ENCODE data around the gene DCC. TPM values are rescaled to one million over a fixed set of nuclear protein-coding genes. Genes with fewer than 3 reads are reported as not detected.

DCC gene
- total RNA-seq, 1 donor from 2014 or later = not detected

- DNase-seq = no peak
Observed at GRCh38 chr18:53101536-53102105, 761.6 kb downstream of the DCC start.

- DNase-seq = no peak
Observed at GRCh38 chr18:53114441-53114840, 774.4 kb downstream of the DCC start.

- DNase-seq = no peak
Observed at GRCh38 chr18:53115876-53116585, 776.0 kb downstream of the DCC start.

GRCh38 chr18:53117851-53118250 lies 777.9 kb downstream of the DCC start:
- DNase-seq = no peak

- no peak for DNase-seq
Observed at GRCh38 chr18:53126210-53126609, 786.2 kb downstream of the DCC start.

GRCh38 chr18:53131001-53131400 lies 791.0 kb downstream of the DCC start:
- no peak for DNase-seq

- no peak for DNase-seq
Observed at GRCh38 chr18:53134711-53135110, 794.7 kb downstream of the DCC start.

- DNase-seq = no peak
Observed at GRCh38 chr18:53135654-53136053, 795.7 kb downstream of the DCC start.

- DNase-seq = no peak
Observed at GRCh38 chr18:53139746-53140500, 799.9 kb downstream of the DCC start.

- no peak for DNase-seq
Observed at GRCh38 chr18:53142005-53142404, 802.0 kb downstream of the DCC start.

GRCh38 chr18:53147472-53147871 lies 807.5 kb downstream of the DCC start:
- no peak for DNase-seq

GRCh38 chr18:53148123-53148522 lies 808.1 kb downstream of the DCC start:
- DNase-seq = no peak

- no peak for DNase-seq
Observed at GRCh38 chr18:53152476-53152875, 812.5 kb downstream of the DCC start.

- no peak for DNase-seq
Observed at GRCh38 chr18:53153281-53153680, 813.3 kb downstream of the DCC start.

- no peak for DNase-seq
Observed at GRCh38 chr18:53153800-53154199, 813.8 kb downstream of the DCC start.

GRCh38 chr18:53165770-53166169 lies 825.8 kb downstream of the DCC start:
- no peak for DNase-seq

- no peak for DNase-seq
Observed at GRCh38 chr18:53169346-53169745, 829.3 kb downstream of the DCC start.

GRCh38 chr18:53191634-53192033 lies 851.6 kb downstream of the DCC start:
- no peak for DNase-seq

- no peak for DNase-seq
Observed at GRCh38 chr18:53193870-53194269, 853.9 kb downstream of the DCC start.

GRCh38 chr18:53219853-53220252 lies 879.9 kb downstream of the DCC start:
- DNase-seq = no peak

GRCh38 chr18:53224128-53224778 lies 884.3 kb downstream of the DCC start:
- no peak for DNase-seq

- DNase-seq = no peak
Observed at GRCh38 chr18:53225567-53226325, 885.7 kb downstream of the DCC start.

- DNase-seq = no peak
Observed at GRCh38 chr18:53234610-53235009, 894.6 kb downstream of the DCC start.

All from dermis blood vessel endothelial cell (primary cell).